Lower leg skin (tissue), 3 donors: ENCODE measurements around the gene HSPB3.

ENCODE experiments used
- POLR2A ChIP-seq, 2 donors: fragments of 450-650 bp; IDR thresholded peaks; one replicate each; pipeline ENCODE4 v1.6.1; 2016 to 2017; ENCODE audit warnings: antibody characterized with exemption in 2 of 2, mild to moderate bottlenecking in 1 of 2, moderate library complexity in 1 of 2
- TF ChIP-seq, protein P1 (sequence below), 3 donors: fragments of 450-650 bp; IDR thresholded peaks; one replicate each; pipeline ENCODE4 v1.5.1; 2016; ENCODE audit warnings: antibody characterized with exemption in 3 of 3, mild to moderate bottlenecking in 3 of 3, moderate library complexity in 2 of 3

DNA sequence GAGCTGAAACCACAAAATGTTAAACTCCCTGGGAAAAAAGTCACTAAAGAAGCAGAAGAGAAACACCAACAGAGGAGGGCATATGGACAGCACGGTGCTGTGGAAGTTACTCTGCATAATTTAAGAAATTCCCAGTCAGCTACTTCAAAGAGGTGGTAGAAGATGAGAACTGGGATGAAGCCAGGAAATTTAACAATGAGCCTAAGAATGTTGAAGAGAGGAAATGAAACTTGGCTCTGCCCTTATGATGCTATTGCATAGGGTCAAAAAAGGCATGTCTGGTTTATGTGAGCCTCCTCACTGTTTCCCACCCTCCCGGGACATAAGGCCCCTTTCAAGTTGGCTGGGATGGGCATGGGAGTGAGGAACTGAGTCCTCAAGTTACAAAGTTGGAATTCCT, 36.7 kb downstream of the HSPB3 start:
- TF ChIP-seq, protein P1, sequence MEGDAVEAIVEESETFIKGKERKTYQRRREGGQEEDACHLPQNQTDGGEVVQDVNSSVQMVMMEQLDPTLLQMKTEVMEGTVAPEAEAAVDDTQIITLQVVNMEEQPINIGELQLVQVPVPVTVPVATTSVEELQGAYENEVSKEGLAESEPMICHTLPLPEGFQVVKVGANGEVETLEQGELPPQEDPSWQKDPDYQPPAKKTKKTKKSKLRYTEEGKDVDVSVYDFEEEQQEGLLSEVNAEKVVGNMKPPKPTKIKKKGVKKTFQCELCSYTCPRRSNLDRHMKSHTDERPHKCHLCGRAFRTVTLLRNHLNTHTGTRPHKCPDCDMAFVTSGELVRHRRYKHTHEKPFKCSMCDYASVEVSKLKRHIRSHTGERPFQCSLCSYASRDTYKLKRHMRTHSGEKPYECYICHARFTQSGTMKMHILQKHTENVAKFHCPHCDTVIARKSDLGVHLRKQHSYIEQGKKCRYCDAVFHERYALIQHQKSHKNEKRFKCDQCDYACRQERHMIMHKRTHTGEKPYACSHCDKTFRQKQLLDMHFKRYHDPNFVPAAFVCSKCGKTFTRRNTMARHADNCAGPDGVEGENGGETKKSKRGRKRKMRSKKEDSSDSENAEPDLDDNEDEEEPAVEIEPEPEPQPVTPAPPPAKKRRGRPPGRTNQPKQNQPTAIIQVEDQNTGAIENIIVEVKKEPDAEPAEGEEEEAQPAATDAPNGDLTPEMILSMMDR (IDR thresholded peaks at IDR 0.05): no peak
- no peak for TF ChIP-seq POLR2A (IDR thresholded peaks at IDR 0.05)
